OCI-LY7 (cell line): Measurements from ENCODE around the gene TEX36.
"Not testable (repeated sequence)": the region's sequence is repeated elsewhere in the genome, so short reads cannot be mapped to it uniquely, and the experiment has no call there.

Experiments used
- CTCF ChIP-seq: fragments of 200-600 bp; sonication (generic); conservative IDR thresholded peaks from 2 replicates; pipeline ENCODE4 v1.5.1; 2014; ENCODE audit warnings: mild to moderate bottlenecking, antibody characterized with exemption, low read length, moderate library complexity, mixed read lengths
- EZH2phosphoT487 ChIP-seq: fragments of 200-600 bp; sonication (generic); IDR thresholded peaks from 2 replicates; pipeline ENCODE4 v1.6.1; 2018; ENCODE audit warnings: low read depth, borderline replicate concordance, mild to moderate bottlenecking, mixed run types, antibody characterized with exemption, low read length, moderate library complexity, mixed read lengths

- TF ChIP-seq CTCF, EZH2phosphoT487: not testable (repeated sequence)
These were observed 69.9 kb downstream of the TEX36 start for GRCh38 chr10:125613062-125613461.
